ENCODE results near the gene RNF212. TPM values are rescaled to one million over a fixed set of nuclear protein-coding genes. Genes with fewer than 3 reads are reported as not detected.
"Not testable (repeated sequence)": the region's sequence is repeated elsewhere in the genome, so short reads cannot be mapped to it uniquely, and the experiment has no call there.

RNF212 gene
- total RNA-seq, 1 donor from 2014 or later: under 0.01 TPM

- Histone ChIP-seq H3K27me3 (ENCODE audit: control insufficient read depth, insufficient read depth, low read length) (peaks cover 19% of the 10 kb centered on the region), H3K4me3 (ENCODE audit: low read depth, low read length) (no peak overlapping the region), H3K36me3 (ENCODE audit: control insufficient read depth, insufficient read depth, low read length) (no peaks in the 10 kb centered on the region)
- FAIRE-seq (no peak), DNase-seq (ENCODE audit: low read depth) (no peak)
- TF ChIP-seq CTCF (IDR thresholded peaks at IDR 0.05; ENCODE audit: insufficient read depth, low read length, severe bottlenecking): no peak
Observed at GRCh38 chr4:1047976-1048772, 65.2 kb downstream of the RNF212 start.

- peaks cover 11% of the 10 kb centered on the region for H3K27me3 ChIP-seq (ENCODE audit: control insufficient read depth, insufficient read depth, low read length)
- no peak overlapping the region for H3K4me3 ChIP-seq (ENCODE audit: low read depth, low read length)
- DNase-seq (ENCODE audit: low read depth) (no peak), FAIRE-seq (no peak)
- H3K36me3 ChIP-seq (ENCODE audit: control insufficient read depth, insufficient read depth, low read length): no peaks in the 10 kb centered on the region
- no peak for TF ChIP-seq CTCF (IDR thresholded peaks at IDR 0.05; ENCODE audit: insufficient read depth, low read length, severe bottlenecking)
Observed at GRCh38 chr4:1047106-1047975, 66.0 kb downstream of the RNF212 start.

- not testable (repeated sequence) for H3K36me3 ChIP-seq (ENCODE audit: control insufficient read depth, insufficient read depth, low read length); H3K27me3 ChIP-seq (ENCODE audit: control insufficient read depth, insufficient read depth, low read length); FAIRE-seq
- peak; percentile 18 for DNase-seq (ENCODE audit: low read depth)
- peak overlapping the region; percentile 9 for H3K4me3 ChIP-seq (ENCODE audit: low read depth, low read length)
Observed at GRCh38 chr4:1046581-1047011, 66.8 kb downstream of the RNF212 start.

- no peak for FAIRE-seq
- Histone ChIP-seq H3K27me3 (ENCODE audit: control insufficient read depth, insufficient read depth, low read length) (peaks cover 5% of the 10 kb centered on the region), H3K4me3 (ENCODE audit: low read depth, low read length) (peak overlapping the region; percentile 22), H3K36me3 (ENCODE audit: control insufficient read depth, insufficient read depth, low read length) (no peaks in the 10 kb centered on the region)
- DNase-seq (ENCODE audit: low read depth): no peak
- no peak for TF ChIP-seq CTCF (IDR thresholded peaks at IDR 0.05; ENCODE audit: insufficient read depth, low read length, severe bottlenecking)
Observed at GRCh38 chr4:1045595-1046201, 67.7 kb downstream of the RNF212 start.

GRCh38 chr4:1045193-1045594, 68.2 kb downstream of the RNF212 start:
- DNase-seq (ENCODE audit: low read depth) (no peak), FAIRE-seq (no peak)
- no peak for TF ChIP-seq CTCF (IDR thresholded peaks at IDR 0.05; ENCODE audit: insufficient read depth, low read length, severe bottlenecking)
- peaks cover 2% of the 10 kb centered on the region for H3K27me3 ChIP-seq (ENCODE audit: control insufficient read depth, insufficient read depth, low read length)
- H3K4me3 ChIP-seq (ENCODE audit: low read depth, low read length): no peak overlapping the region
- H3K36me3 ChIP-seq (ENCODE audit: control insufficient read depth, insufficient read depth, low read length): no peaks in the 10 kb centered on the region

Data from bronchial epithelial cell (primary cell).